HCT116 (cell line): Measurements from ENCODE around the gene DNAJC5. TPM values are rescaled to one million over a fixed set of nuclear protein-coding genes. Genes with fewer than 3 reads are reported as not detected.

ENCODE experiments used
- ATAC-seq: fragments of 200-7000 bp; cut with Tn5 transposase; 2 replicates; pipeline ENCODE4 v1.9.1; 2020; ENCODE audit warnings: mild to moderate bottlenecking, moderate library complexity
- BruUV-seq: library from RNA; stranded (reverse); fragments of 400-500 nt; replicated peaks from 2 replicates; lab custom pipeline; 2021; lab: Mats Ljungman, UMichigan
- CTCF ChIA-PET: fragments of 300-600 bp; sonication (Branson Sonifier 250); formaldehyde crosslinking; loops from one replicate; lab custom pipeline; 2021; ENCODE audit warnings: antibody characterized with exemption; lab: Charles Lee
- POLR2A ChIA-PET: fragments of 300-600, 350-600 bp; sonication (Branson Sonifier 250); formaldehyde crosslinking; loops from one replicate; lab custom pipeline; 2021; ENCODE audit warnings: antibody characterized with exemption; lab: Charles Lee
- RAD21 ChIA-PET, 2 experiments: fragments of 300-600 bp; sonication (Branson Sonifier 250); formaldehyde crosslinking; loops; one replicate each; lab custom pipeline; 2023; ENCODE audit warnings: low total read pairs in 2 of 2; ENCODE audit not compliant: uncharacterized antibody in 2 of 2, unreplicated experiment in 2 of 2, low non-redundant PET in 1 of 2; lab: Charles Lee
- DNase-seq: peaks from one replicate; pipeline ENCODE4 v3.0.0-alpha.2; 2010; ENCODE audit warnings: low read depth, low spot score
- H2AFZ ChIP-seq: fragments of 200-600 bp; shearing (Covaris generic), sonication (generic); 2 replicates; pipeline ENCODE4 v1.6.1; 2017; ENCODE audit warnings: low read depth, mixed run types, mixed read lengths, antibody characterized with exemption, low read length; ENCODE audit not compliant: poor library complexity, severe bottlenecking
- H3K27ac ChIP-seq: 2 replicates; pipeline ENCODE4 v1.5.1; 2012; ENCODE audit warnings: low read depth, low read length
- H3K27me3 ChIP-seq: fragments of 200-600 bp; sonication (generic); 2 replicates; pipeline ENCODE4 v1.6.1; 2016; ENCODE audit warnings: mixed run types, low read length, mixed read lengths; ENCODE audit not compliant: insufficient read depth
- H3K36me3 ChIP-seq, 2 experiments: fragments of 200-500 bp in 1 of 2; fragments of 200-600 bp in 1 of 2; sonication (Bioruptor generic) in 1 of 2; sonication (generic) in 1 of 2; 2 replicates each; pipeline versions ENCODE4 v1.5.1 to v1.6.1; 2014 to 2016; ENCODE audit warnings: low read length in 2 of 2, inconsistent platforms in 1 of 2, mixed read lengths in 1 of 2, mixed run types in 1 of 2; ENCODE audit not compliant: insufficient read depth in 2 of 2, control insufficient read depth in 1 of 2
- H3K4me1 ChIP-seq, 2 experiments: fragments of 200-600 bp in 1 of 2; sonication (generic) in 1 of 2; 2 replicates each; pipeline versions ENCODE4 v1.5.1 to v1.6.1; 2012 to 2017; ENCODE audit warnings: low read length in 2 of 2, inconsistent platforms in 1 of 2, mild to moderate bottlenecking in 1 of 2, mixed read lengths in 1 of 2, mixed run types in 1 of 2, moderate library complexity in 1 of 2; ENCODE audit not compliant: insufficient read depth in 2 of 2, control insufficient read depth in 1 of 2
- H3K4me2 ChIP-seq: fragments of 200-600 bp; sonication (generic); 2 replicates; pipeline ENCODE4 v1.6.1; 2017; ENCODE audit warnings: mixed run types, low read length, mixed read lengths
- H3K4me3 ChIP-seq, 2 experiments: fragments of 200-600 bp in 1 of 2; sonication (generic) in 1 of 2; replicated peaks in 1 of 2; 2 replicates each; pipeline ENCODE4 v1.5.1; 2011 to 2016; ENCODE audit warnings: low read length in 2 of 2, control low read depth in 1 of 2, low read depth in 1 of 2, mild to moderate bottlenecking in 1 of 2, mixed read lengths in 1 of 2, mixed run types in 1 of 2
- H3K79me2 ChIP-seq: fragments of 200-600 bp; sonication (generic); 2 replicates; pipeline ENCODE4 v1.6.1; 2017; ENCODE audit warnings: mild to moderate bottlenecking, mixed run types, low read length, moderate library complexity, mixed read lengths; ENCODE audit not compliant: insufficient read depth
- H3K9ac ChIP-seq: fragments of 200-600 bp; sonication (generic); 2 replicates; pipeline ENCODE4 v1.6.1; 2016; ENCODE audit warnings: low read length, mixed read lengths
- H3K9me2 ChIP-seq: fragments of 200-600 bp; sonication (generic), shearing (Covaris generic); 2 replicates; pipeline ENCODE4 v1.6.1; 2017; ENCODE audit warnings: mixed run types, mild to moderate bottlenecking, moderate library complexity; ENCODE audit not compliant: insufficient read depth
- H3K9me3 ChIP-seq, 2 experiments: fragments of 200-500 bp in 1 of 2; fragments of 200-600 bp in 1 of 2; sonication (Bioruptor generic) in 1 of 2; sonication (generic) in 1 of 2; 2 replicates each; pipeline ENCODE4 v1.6.1; 2014 to 2017; ENCODE audit warnings: low read length in 2 of 2, mixed read lengths in 2 of 2, inconsistent platforms in 1 of 2, low read depth in 1 of 2, mild to moderate bottlenecking in 1 of 2, mixed run types in 1 of 2, moderate library complexity in 1 of 2; ENCODE audit not compliant: control insufficient read depth in 1 of 2, insufficient read depth in 1 of 2
- H4K20me1 ChIP-seq: fragments of 200-600 bp; sonication (generic), shearing (Covaris generic); 2 replicates; pipeline ENCODE4 v1.6.1; 2017; ENCODE audit warnings: mixed run types, mild to moderate bottlenecking, moderate library complexity; ENCODE audit not compliant: insufficient read depth
- CEBPB ChIP-seq: IDR thresholded peaks from 2 replicates; pipeline ENCODE4 v1.6.1; 2012; ENCODE audit warnings: low read depth
- CTCF ChIP-seq, 3 experiments: fragments of 200-600 bp in 1 of 3; sonication (generic) in 1 of 3; IDR thresholded peaks in 2 of 3; conservative IDR thresholded peaks in 1 of 3; 2 replicates each; pipeline ENCODE4 v1.5.1; 2012 to 2017; ENCODE audit warnings: low read depth in 2 of 3, low read length in 2 of 3, antibody characterized with exemption in 1 of 3, borderline replicate concordance in 1 of 3, control low read depth in 1 of 3, mild to moderate bottlenecking in 1 of 3, mixed read lengths in 1 of 3, mixed run types in 1 of 3, moderate library complexity in 1 of 3; ENCODE audit not compliant: insufficient read depth in 1 of 3
- EGR1 ChIP-seq: IDR thresholded peaks from 2 replicates; pipeline ENCODE4 v1.6.1; 2012; ENCODE audit warnings: low read depth
- ELF1 ChIP-seq: IDR thresholded peaks from 2 replicates; pipeline ENCODE4 v1.6.1; 2012; ENCODE audit warnings: low read depth, borderline replicate concordance
- EZH2 ChIP-seq: fragments of 200-600 bp; sonication (generic); IDR thresholded peaks from 2 replicates; pipeline ENCODE4 v1.6.1; 2017; ENCODE audit warnings: antibody characterized with exemption, mixed run types
- EZH2phosphoT487 ChIP-seq: fragments of 200-600 bp; IDR thresholded peaks from 2 replicates; pipeline ENCODE4 v1.6.1; 2018; ENCODE audit warnings: antibody characterized with exemption, borderline replicate concordance
- FOSL1 ChIP-seq: IDR thresholded peaks from 2 replicates; pipeline ENCODE4 v1.6.1; 2012; ENCODE audit warnings: low read depth
- JUND ChIP-seq: IDR thresholded peaks from 2 replicates; pipeline ENCODE4 v1.6.1; 2012
- MAX ChIP-seq: IDR thresholded peaks from 2 replicates; pipeline ENCODE4 v1.6.1; 2012
- POLR2A ChIP-seq: IDR thresholded peaks from 2 replicates; pipeline ENCODE4 v1.7.0; 2011; ENCODE audit warnings: borderline replicate concordance; ENCODE audit not compliant: insufficient read depth, insufficient read length; ENCODE audit errors: extremely low read depth
- POLR2AphosphoS5 ChIP-seq: IDR thresholded peaks from 2 replicates; pipeline ENCODE4 v1.6.1; 2011; ENCODE audit warnings: mild to moderate bottlenecking, low read depth, low read length, moderate library complexity
- RAD21 ChIP-seq: IDR thresholded peaks from 2 replicates; pipeline ENCODE4 v1.6.1; 2012; ENCODE audit warnings: low read depth, mild to moderate bottlenecking
- SIN3A ChIP-seq: IDR thresholded peaks from 2 replicates; pipeline ENCODE4 v1.6.1; 2012; ENCODE audit warnings: low read depth
- SP1 ChIP-seq: IDR thresholded peaks from 2 replicates; pipeline ENCODE4 v1.6.1; 2012; ENCODE audit warnings: low read depth
- SRF ChIP-seq: IDR thresholded peaks from 2 replicates; pipeline ENCODE4 v1.6.1; 2012; ENCODE audit warnings: low read depth
- TCF7L2 ChIP-seq: IDR thresholded peaks from 2 replicates; pipeline ENCODE4 v1.7.0; 2011; ENCODE audit warnings: borderline replicate concordance, inconsistent platforms; ENCODE audit not compliant: insufficient read depth, insufficient read length; ENCODE audit errors: extremely low read depth
- ZBTB33 ChIP-seq: IDR thresholded peaks from 2 replicates; pipeline ENCODE4 v1.6.1; 2011; ENCODE audit warnings: mild to moderate bottlenecking, low read length, moderate library complexity; ENCODE audit not compliant: insufficient replicate concordance; ENCODE audit errors: extremely low read depth
- ZFX ChIP-seq: fragments of 450-650 bp; IDR thresholded peaks from 2 replicates; pipeline ENCODE4 v1.6.1; 2017
- ZNF274 ChIP-seq: fragments of 200-500 bp; sonication (Bioruptor generic); IDR thresholded peaks from 2 replicates; pipeline ENCODE4 v1.6.1; 2014; ENCODE audit warnings: mild to moderate bottlenecking, low read depth, low read length, inconsistent platforms
- intact Hi-C: fragments of 100-400 bp; cut with micrococcal nuclease; formaldehyde crosslinking; loops from 2 replicates; pipeline ENCODE4 v1.10.0; 2022
- total RNA-seq: library from RNA; stranded (reverse); gene quantifications from one replicate; pipeline ENCODE4 v1.2.1, GENCODE V29; 2021; ENCODE audit not compliant: unreplicated experiment
- TF ChIP-seq, protein P1 (sequence below): IDR thresholded peaks from 2 replicates; pipeline ENCODE4 v1.6.1; 2012

The DNAJC5 gene
- total RNA-seq, 1 experiment from 2014 or later, result 38.3 TPM

DNA sequence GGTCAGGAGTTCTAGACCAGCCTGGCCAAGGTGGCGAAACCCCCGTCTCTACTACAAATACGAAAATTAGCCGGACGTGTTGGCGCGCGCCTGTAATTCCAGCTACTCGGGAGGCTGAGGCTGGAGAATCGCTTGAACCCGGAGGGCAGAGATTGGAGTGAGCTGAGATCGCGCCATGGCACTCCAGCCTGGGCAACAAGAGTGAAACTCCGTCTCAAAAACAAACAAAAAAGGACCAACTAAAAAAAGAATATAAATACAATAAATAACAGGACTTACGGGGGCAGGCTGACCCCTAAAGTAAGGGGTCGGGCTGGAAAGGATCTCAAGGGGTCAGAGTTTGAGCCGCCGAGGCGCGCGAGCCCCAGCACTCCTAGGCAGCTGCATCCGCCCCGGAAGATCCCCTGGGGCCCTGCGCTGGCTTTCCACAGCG lies 30.4 kb upstream of the DNAJC5 start:
- CTCF ChIA-PET, result interaction anchor here (0.9 to 2.5 kb wide), 8 partner anchors 29 to 327 kb away, joined by 3 to 20 read pairs (median 5); partner anchors contain the start of genes ARFRP1, PTK6, TCEA2 and ZGPAT
- no peak for ATAC-seq
- H3K9ac ChIP-seq, result peak overlapping the region; percentile 100
- H3K9me3 ChIP-seq, result no peaks in the 10 kb centered on the region
- no peak overlapping the region for H2AFZ ChIP-seq
- TF ChIP-seq RAD21, result no peak
- no peak for TF ChIP-seq SP1
- no peak for TF ChIP-seq CTCF (IDR thresholded peaks at IDR 0.05 in 2 of 3, conservative IDR thresholded peaks at IDR 0.05 in 1 of 3; ENCODE audit: borderline replicate concordance in 1 of 3, insufficient read depth in 1 of 3, low read depth in 2 of 3, low read length in 2 of 3)
- TF ChIP-seq JUND, result no peak
- no peak for TF ChIP-seq ZFX
- no peak for TF ChIP-seq SIN3A
- TF ChIP-seq ZBTB33, result no peak
- TF ChIP-seq MAX, result no peak
- no peak for TF ChIP-seq TCF7L2
- no peak for TF ChIP-seq EZH2phosphoT487
- TF ChIP-seq FOSL1, result no peak
- TF ChIP-seq EGR1, result no peak
- TF ChIP-seq POLR2AphosphoS5, result no peak
- no peak for TF ChIP-seq ELF1
- TF ChIP-seq SRF, result no peak
- no peak for TF ChIP-seq POLR2A
- no peak for TF ChIP-seq ZNF274
- TF ChIP-seq CEBPB, result no peak
- TF ChIP-seq EZH2, result no peak
- TF ChIP-seq, protein P1, sequence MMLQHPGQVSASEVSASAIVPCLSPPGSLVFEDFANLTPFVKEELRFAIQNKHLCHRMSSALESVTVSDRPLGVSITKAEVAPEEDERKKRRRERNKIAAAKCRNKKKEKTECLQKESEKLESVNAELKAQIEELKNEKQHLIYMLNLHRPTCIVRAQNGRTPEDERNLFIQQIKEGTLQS, result no peak
- TF ChIP-seq, all 23 proteins: peak for 0
- Histone ChIP-seq H3K4me3 (peak overlapping the region; percentile 86 to 100), H4K20me1 (no peaks in the 10 kb centered on the region), H3K4me2 (peak overlapping the region; percentile 88), H3K36me3 (peaks cover 9 to 28% of the 10 kb centered on the region in 2 experiments), H3K4me1 (peaks cover 14 to 19% of the 10 kb centered on the region in 2 experiments), H3K27ac (peak overlapping the region; percentile 93), H3K79me2 (peaks cover 57% of the 10 kb centered on the region), H3K27me3 (no peaks in the 10 kb centered on the region), H3K9me2 (no peaks in the 10 kb centered on the region)
- TSS peak; percentile 79 for BruUV-seq
- intact Hi-C loops, result loop anchor here (1.0 to 10.0 kb wide), 5 partner anchors 78 to 326 kb away; partner anchors contain the start of genes LIME1, SAMD10 and SLC2A4RG
- no peak for DNase-seq
- RAD21 ChIA-PET, result interaction anchor here (1.0 to 1.7 kb wide), 4 partner anchors 157 to 327 kb away, joined by 3 to 8 read pairs (median 5); partner anchors contain the start of genes ARFRP1 (in 1 of the 2) and ZGPAT (in 1 of the 2)
- POLR2A ChIA-PET, result interaction anchor here (0.6 to 3.2 kb wide), 17 partner anchors 10 to 327 kb away, joined by 3 to 15 read pairs (median 4); partner anchors contain the start of genes ARFRP1, DNAJC5, PRPF6 and PTK6
